B cell (primary cell): ENCODE results near the gene SIRPB1. TPM values are rescaled to one million over a fixed set of nuclear protein-coding genes. Genes with fewer than 3 reads are reported as not detected.

Experiments used
- ATAC-seq: fragments of 200-7000 bp; cut with Tn5 transposase; one replicate; pipeline ENCODE4 v1.10.0; 2021; ENCODE audit warnings: low read depth, mild to moderate bottlenecking, moderate number of reproducible peaks, moderate library complexity
- CTCF ChIA-PET: fragments of 350-600 bp; sonication (Branson Sonifier 250); formaldehyde crosslinking; loops from one replicate; lab custom pipeline; 2021; ENCODE audit warnings: antibody characterized with exemption, inconsistent platforms; lab: Charles Lee
- POLR2A ChIA-PET: fragments of 350-600 bp; sonication (Branson Sonifier 250); formaldehyde crosslinking; loops from one replicate; lab custom pipeline; 2021; ENCODE audit warnings: antibody characterized with exemption; lab: Charles Lee
- DNase-seq: peaks from one replicate; pipeline ENCODE4 v3.0.0; 2013
- H2AFZ ChIP-seq: 2 replicates; pipeline ENCODE4 v1.6.1; 2012; ENCODE audit warnings: mild to moderate bottlenecking, low read depth, low read length; ENCODE audit not compliant: insufficient read depth, poor library complexity, severe bottlenecking
- H3K27ac ChIP-seq, 2 donors: 1 replicate in 1 of 2; 2 replicates in 1 of 2; pipeline ENCODE4 v1.5.1; 2012 to 2013; ENCODE audit warnings: low read length in 2 of 2, mild to moderate bottlenecking in 2 of 2, moderate library complexity in 1 of 2
- H3K27me3 ChIP-seq, 4 experiments: fragments of 200-600 bp in 1 of 4; sonication (generic) in 1 of 4; replicated peaks in 1 of 4; 1 replicate in 2 of 4; 2 replicates in 2 of 4; pipeline versions ENCODE4 v1.6.1 to v1.7.0; 2013 to 2016; ENCODE audit warnings: low read length in 3 of 4, mild to moderate bottlenecking in 2 of 4, mixed read lengths in 1 of 4, moderate library complexity in 1 of 4; ENCODE audit not compliant: insufficient read depth in 4 of 4, control insufficient read depth in 3 of 4; ENCODE audit errors: control extremely low read depth in 1 of 4
- H3K36me3 ChIP-seq, 2 experiments: replicated peaks in 1 of 2; 1 replicate in 1 of 2; 2 replicates in 1 of 2; pipeline versions ENCODE4 v1.6.1 to v1.7.1; 2013; ENCODE audit warnings: low read length in 1 of 2; ENCODE audit not compliant: insufficient read depth in 2 of 2, control insufficient read depth in 1 of 2; ENCODE audit errors: control extremely low read depth in 1 of 2, extremely low read depth in 1 of 2
- H3K4me1 ChIP-seq, 2 donors: fragments of 200-600 bp in 1 of 2; sonication (generic) in 1 of 2; 1 replicate in 1 of 2; 2 replicates in 1 of 2; pipeline versions ENCODE4 v1.5.1 to v1.6.1; 2013 to 2017; ENCODE audit warnings: low read length in 2 of 2; ENCODE audit not compliant: control insufficient read depth in 2 of 2, insufficient read depth in 2 of 2
- H3K4me2 ChIP-seq: replicated peaks from 2 replicates; pipeline ENCODE3; 2012; ENCODE audit warnings: mild to moderate bottlenecking, low read depth, low read length; ENCODE audit not compliant: poor library complexity, severe bottlenecking
- H3K4me3 ChIP-seq, 5 experiments: fragments of 200-600 bp in 1 of 5; sonication (generic) in 1 of 5; 1 replicate in 3 of 5; 2 replicates in 2 of 5; pipeline versions ENCODE4 v1.5.1 to v1.7.0; 2011 to 2016; ENCODE audit warnings: low read length in 4 of 5, mild to moderate bottlenecking in 4 of 5, low read depth in 2 of 5, control low read depth in 1 of 5, moderate library complexity in 1 of 5; ENCODE audit not compliant: insufficient read depth in 1 of 5; ENCODE audit errors: control extremely low read depth in 1 of 5, extremely low read depth in 1 of 5
- H3K79me2 ChIP-seq: fragments of 200-600 bp; sonication (generic); one replicate; pipeline ENCODE4 v1.6.0; 2016; ENCODE audit warnings: low read length; ENCODE audit not compliant: control insufficient read depth, insufficient read depth
- H3K9ac ChIP-seq: fragments of 200-600 bp; sonication (generic); 2 replicates; pipeline ENCODE4 v1.6.1; 2017; ENCODE audit warnings: mild to moderate bottlenecking, low read length, moderate library complexity
- H3K9me3 ChIP-seq, 3 donors: one replicate each; pipeline versions ENCODE4 v1.6.1 to v1.7.1; 2013; ENCODE audit warnings: low read length in 2 of 3; ENCODE audit not compliant: control insufficient read depth in 2 of 3, insufficient read depth in 1 of 3; ENCODE audit errors: control extremely low read depth in 1 of 3
- H4K20me1 ChIP-seq: 2 replicates; pipeline ENCODE4 v1.6.0; 2012; ENCODE audit warnings: mild to moderate bottlenecking, low read length; ENCODE audit not compliant: insufficient read depth, control insufficient read depth, poor library complexity, severe bottlenecking
- H3K27ac Mint-ChIP-seq: one replicate; pipeline ENCODE4 v1.8.0; 2021; ENCODE audit warnings: mixed read lengths
- H3K27me3 Mint-ChIP-seq: one replicate; pipeline ENCODE4 v1.8.0; 2021; ENCODE audit warnings: mixed read lengths
- H3K4me1 Mint-ChIP-seq: one replicate; pipeline ENCODE4 v1.8.0; 2021; ENCODE audit warnings: mixed read lengths
- H3K4me3 Mint-ChIP-seq: one replicate; pipeline ENCODE4 v1.8.0; 2021; ENCODE audit warnings: mixed read lengths
- H3K9me3 Mint-ChIP-seq: one replicate; pipeline ENCODE4 v1.8.0; 2022; ENCODE audit warnings: mixed read lengths; ENCODE audit not compliant: insufficient read depth
- EZH2 ChIP-seq: IDR thresholded peaks from 2 replicates; pipeline ENCODE4 v1.6.1; 2012; ENCODE audit warnings: borderline replicate concordance, low read depth, mild to moderate bottlenecking, moderate library complexity, low read length; ENCODE audit not compliant: insufficient read depth, poor library complexity, severe bottlenecking
- intact Hi-C: fragments of 100-400 bp; cut with micrococcal nuclease; formaldehyde crosslinking; loops from one replicate; pipeline ENCODE4 v1.10.0; 2022
- polyA plus RNA-seq: library from polyadenylated mRNA; depleted of rRNA; stranded (reverse); fragments of >200 nt; gene quantifications from 2 replicates; pipeline ENCODE4 v1.2.3, GENCODE V29; 2012
- total RNA-seq, 2 donors: library from RNA; stranded (reverse); fragments of 120-200 nt in 1 of 2; gene quantifications; 1 replicate in 1 of 2; 2 replicates in 1 of 2; pipeline versions ENCODE4 v1.2.3 to v1.2.4, GENCODE V29; 2013 to 2022
- TF ChIP-seq, protein P1 (sequence below): fragments of 200-600 bp; IDR thresholded peaks from one replicate; pipeline ENCODE4 v1.8.0; 2022; ENCODE audit warnings: antibody characterized with exemption, mild to moderate bottlenecking

Gene SIRPB1
- total and polyA plus RNA-seq, 2 donors (not counting 1 experiment from before 2014, with no cell fraction given): 1.3 to 1.7 TPM

DNA sequence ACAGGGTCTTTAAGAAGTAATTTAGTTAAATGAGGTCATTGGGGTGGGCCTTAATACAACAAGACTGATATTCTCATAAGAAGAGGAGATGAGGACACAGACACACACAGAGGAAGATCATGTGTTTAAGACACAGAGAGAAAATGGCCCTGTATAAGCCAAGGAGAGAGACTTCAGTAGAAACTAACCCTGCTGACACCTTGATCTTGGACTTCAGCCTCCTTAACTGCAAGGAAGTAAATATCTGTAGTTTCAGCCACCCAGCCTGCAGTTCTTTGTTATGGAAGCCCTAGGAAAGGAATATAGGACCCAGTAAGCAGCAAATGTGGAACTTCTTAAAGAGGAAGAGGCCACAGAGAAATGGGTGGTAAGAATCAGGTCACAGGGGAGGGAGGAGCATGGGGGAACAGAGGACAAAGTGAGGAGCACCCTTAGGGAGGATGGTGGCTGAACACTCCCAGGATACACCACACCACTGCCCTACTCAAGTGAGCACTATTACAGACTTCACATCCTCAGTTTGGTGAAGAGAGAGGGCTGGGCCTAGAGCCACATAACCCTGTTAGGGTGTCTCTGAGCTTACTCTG is 762 bp downstream of the SIRPB1 start:
- ChIA-PET POLR2A (no interaction called here), CTCF (no interaction called here)
- Histone ChIP-seq H2AFZ (peak overlapping the region; percentile 18), H3K27ac (peak overlapping the region in 1 of 2 donors; percentile 58), H3K4me3 (peak overlapping the region in 1 of 5 experiments; percentile 74), H3K9me3 (peaks cover 0 to 7% (median 4%) of the 10 kb centered on the region in 3 donors), H3K36me3 (no peaks in the 10 kb centered on the region), H3K27me3 (no peaks in the 10 kb centered on the region), H3K4me2 (no peak overlapping the region), H3K4me1 (peaks cover 52 to 61% of the 10 kb centered on the region in 2 donors), H4K20me1 (no peaks in the 10 kb centered on the region), H3K79me2 (no peaks in the 10 kb centered on the region), H3K9ac (no peak overlapping the region)
- Mint-ChIP-seq H3K4me3 (no peak overlapping the region), H3K4me1 (peaks cover 61% of the 10 kb centered on the region), H3K27me3 (no peaks in the 10 kb centered on the region), H3K27ac (peak overlapping the region; percentile 70), H3K9me3 (peaks cover 3% of the 10 kb centered on the region)
- ATAC-seq (no peak), DNase-seq (no peak)
- intact Hi-C loops: no loop called here
- no peak for TF ChIP-seq EZH2
- TF ChIP-seq, protein P1, sequence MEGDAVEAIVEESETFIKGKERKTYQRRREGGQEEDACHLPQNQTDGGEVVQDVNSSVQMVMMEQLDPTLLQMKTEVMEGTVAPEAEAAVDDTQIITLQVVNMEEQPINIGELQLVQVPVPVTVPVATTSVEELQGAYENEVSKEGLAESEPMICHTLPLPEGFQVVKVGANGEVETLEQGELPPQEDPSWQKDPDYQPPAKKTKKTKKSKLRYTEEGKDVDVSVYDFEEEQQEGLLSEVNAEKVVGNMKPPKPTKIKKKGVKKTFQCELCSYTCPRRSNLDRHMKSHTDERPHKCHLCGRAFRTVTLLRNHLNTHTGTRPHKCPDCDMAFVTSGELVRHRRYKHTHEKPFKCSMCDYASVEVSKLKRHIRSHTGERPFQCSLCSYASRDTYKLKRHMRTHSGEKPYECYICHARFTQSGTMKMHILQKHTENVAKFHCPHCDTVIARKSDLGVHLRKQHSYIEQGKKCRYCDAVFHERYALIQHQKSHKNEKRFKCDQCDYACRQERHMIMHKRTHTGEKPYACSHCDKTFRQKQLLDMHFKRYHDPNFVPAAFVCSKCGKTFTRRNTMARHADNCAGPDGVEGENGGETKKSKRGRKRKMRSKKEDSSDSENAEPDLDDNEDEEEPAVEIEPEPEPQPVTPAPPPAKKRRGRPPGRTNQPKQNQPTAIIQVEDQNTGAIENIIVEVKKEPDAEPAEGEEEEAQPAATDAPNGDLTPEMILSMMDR: no peak

DNA sequence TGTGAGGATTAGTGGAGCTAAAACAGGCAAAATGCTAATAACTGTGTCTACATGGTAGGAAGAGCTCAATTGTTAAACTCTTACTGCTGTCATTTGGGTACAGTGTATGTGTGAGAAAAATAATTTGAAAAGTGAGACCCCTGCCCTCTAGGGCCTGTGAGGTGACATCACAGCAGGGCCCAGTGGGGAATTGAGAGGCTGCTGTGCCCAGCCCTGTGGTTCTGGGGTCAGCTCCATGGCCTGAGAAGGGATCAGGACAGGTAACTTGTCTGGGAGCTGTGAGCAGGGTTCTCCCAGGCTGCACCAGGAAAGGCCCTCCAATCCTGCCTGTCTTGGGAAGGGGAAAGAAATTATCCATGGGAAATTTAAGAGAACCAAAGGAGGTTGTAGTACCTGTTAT is 1.3 kb downstream of the SIRPB1 start:
- peaks cover 0 to 4% (median 4%) of the 10 kb centered on the region in 3 donors for H3K9me3 ChIP-seq
- CTCF ChIA-PET: no interaction called here
- no peaks in the 10 kb centered on the region for H3K79me2 ChIP-seq
- peak overlapping the region in 1 of 5 experiments; percentile 74 for H3K4me3 ChIP-seq
- H3K27ac Mint-ChIP-seq: no peak overlapping the region
- H3K36me3 ChIP-seq: no peaks in the 10 kb centered on the region
- no peak overlapping the region for H2AFZ ChIP-seq
- peaks cover 56% of the 10 kb centered on the region for H3K4me1 Mint-ChIP-seq
- no peak overlapping the region for H3K4me2 ChIP-seq
- peaks cover 46 to 55% of the 10 kb centered on the region in 2 donors for H3K4me1 ChIP-seq
- intact Hi-C loops: no loop called here
- no peak overlapping the region for H3K9ac ChIP-seq
- TF ChIP-seq EZH2: no peak
- TF ChIP-seq, protein P1: no peak
- POLR2A ChIA-PET: no interaction called here
- no peaks in the 10 kb centered on the region for H3K27me3 ChIP-seq
- no peaks in the 10 kb centered on the region for H4K20me1 ChIP-seq
- ATAC-seq (no peak), DNase-seq (no peak)
- no peak overlapping the region for H3K27ac ChIP-seq
- H3K9me3 Mint-ChIP-seq: peaks cover 3% of the 10 kb centered on the region
- H3K4me3 Mint-ChIP-seq: no peak overlapping the region
- no peaks in the 10 kb centered on the region for H3K27me3 Mint-ChIP-seq
